Stimulated activated CD4-positive, alpha-beta T cell treated with anti-CD3 and anti-CD28 coated beads, TNF-alpha, amount 100 ng/mL, for 24 hours (primary cell): ENCODE results near the gene CTIF.

Experiments used
- DNase-seq, 3 experiments: peaks; one replicate each; pipeline ENCODE4 v3.0.0-alpha.2; 2020; ENCODE audit warnings: low read depth in 3 of 3

The CTIF gene

GRCh38 chr18:48899558-48900174 is 360.8 kb downstream of the CTIF start:
- DNase-seq: no peak

GRCh38 chr18:48900469-48900868 is 361.6 kb downstream of the CTIF start:
- DNase-seq: no peak

- no peak for DNase-seq
Observed at GRCh38 chr18:48901145-48902022, 362.6 kb downstream of the CTIF start.

GRCh38 chr18:48902023-48902855 is 363.4 kb downstream of the CTIF start:
- DNase-seq: no peak

GRCh38 chr18:48902856-48903601 is 364.2 kb downstream of the CTIF start:
- no peak for DNase-seq

- DNase-seq: no peak
Observed at GRCh38 chr18:48904091-48904490, 365.3 kb downstream of the CTIF start.

GRCh38 chr18:48904847-48905394 is 366.1 kb downstream of the CTIF start:
- no peak for DNase-seq

GRCh38 chr18:48905513-48905912 is 366.7 kb downstream of the CTIF start:
- no peak for DNase-seq

GRCh38 chr18:48908916-48909315 is 370.1 kb downstream of the CTIF start:
- no peak for DNase-seq

- DNase-seq: no peak
Observed at GRCh38 chr18:48909721-48910120, 370.9 kb downstream of the CTIF start.

GRCh38 chr18:48910972-48911545 is 372.2 kb downstream of the CTIF start:
- no peak for DNase-seq
